ENCODE data around the gene TRPV3.
"Not testable (repeated sequence)": the region's sequence is repeated elsewhere in the genome, so short reads cannot be mapped to it uniquely, and the experiment has no call there.

Gene TRPV3

GRCh38 chr17:3472137-3472536 lies 85.5 kb downstream of the TRPV3 start:
- no peak for DNase-seq (ENCODE audit: low read depth)

GRCh38 chr17:3471599-3471998 lies 86.0 kb downstream of the TRPV3 start, which contains the start of gene SPATA22:
Gene SPATA22 (minus strand): TSS chr17:3471819. CDS start chr17:3469325, 2,494 bp downstream.
- DNase-seq (ENCODE audit: low read depth): no peak

- no peak for DNase-seq (ENCODE audit: low read depth)
These were observed 88.1 kb downstream of the TRPV3 start for GRCh38 chr17:3469529-3469928.

- not testable (repeated sequence) for DNase-seq (ENCODE audit: low read depth)
These were observed 91.3 kb downstream of the TRPV3 start for GRCh38 chr17:3466355-3466754.

Data from HS-27A (cell line).